A549 (cell line): ENCODE data around the gene DUSP14. TPM values are rescaled to one million over a fixed set of nuclear protein-coding genes. Genes with fewer than 3 reads are reported as not detected.

Experiments
- ATAC-seq, 2 experiments: fragments of 200-7000 bp in 1 of 2; fragments of >200 bp in 1 of 2; cut with Nextera tagmentation in 1 of 2; cut with Tn5 transposase in 1 of 2; 3 replicates each; pipeline versions ENCODE4 v1.8.0 to v1.9.1; 2018 to 2020; ENCODE audit warnings: mild to moderate bottlenecking in 1 of 2, moderate library complexity in 1 of 2
- CTCF ChIA-PET: fragments of 300-600 bp; sonication (Branson Sonifier 250); formaldehyde crosslinking; extraction: SDS; loops from one replicate; lab custom pipeline; 2021; ENCODE audit warnings: antibody characterized with exemption, inconsistent platforms; lab: Yijun Ruan, JAX
- POLR2A ChIA-PET: fragments of 350-600 bp; formaldehyde crosslinking; extraction: SDS; loops from one replicate; lab custom pipeline; 2021; ENCODE audit warnings: antibody characterized with exemption, inconsistent platforms; lab: Yijun Ruan, JAX
- DNase-seq, 2 experiments: peaks; one replicate each; pipeline versions ENCODE4 v3.0.0 to v3.0.0-alpha.2; 2011 to 2016; ENCODE audit warnings: low read depth in 1 of 2, low spot score in 1 of 2
- FAIRE-seq: peaks from 2 replicates; lab custom pipeline; 2011; peaks lifted over from hg19 to GRCh38; lab: Jason Lieb, UNC
- H3K27ac ChIP-seq, 2 experiments: fragments of >200 bp; sonication (Bioruptor Twin); formaldehyde crosslinking; 3 replicates each; pipeline ENCODE4 v1.5.1; 2016 to 2017
- H3K4me1 ChIP-seq: fragments of >200 bp; sonication (Bioruptor Twin); formaldehyde crosslinking; 3 replicates; pipeline ENCODE4 v1.6.1; 2016
- H3K4me2 ChIP-seq: fragments of >200 bp; sonication (Bioruptor Twin); formaldehyde crosslinking; 3 replicates; pipeline ENCODE4 v1.6.1; 2016
- H3K4me3 ChIP-seq: fragments of >200 bp; sonication (Bioruptor Twin); formaldehyde crosslinking; 3 replicates; pipeline ENCODE4 v1.5.1; 2016
- H3K9me3 ChIP-seq: fragments of >200 bp; sonication (Bioruptor Twin); formaldehyde crosslinking; 3 replicates; pipeline ENCODE4 v1.6.1; 2016
- BHLHE40 ChIP-seq: IDR thresholded peaks from 2 replicates; pipeline ENCODE4 v1.6.1; 2012; ENCODE audit warnings: low read depth, low read length, inconsistent platforms
- CBX2 ChIP-seq: fragments of 200-600 bp; sonication (generic); IDR thresholded peaks from 2 replicates; pipeline ENCODE4 v1.6.1; 2016; ENCODE audit warnings: low read depth, mild to moderate bottlenecking, borderline replicate concordance
- CBX8 ChIP-seq: fragments of 200-600 bp; sonication (generic); IDR thresholded peaks from 2 replicates; pipeline ENCODE4 v1.6.1; 2016
- CHD2 ChIP-seq: fragments of 150-350 bp; IDR thresholded peaks from 2 replicates; pipeline ENCODE4 v1.6.1; 2014; ENCODE audit warnings: low read length; ENCODE audit not compliant: partially characterized antibody
- EHF ChIP-seq: fragments of 250-450 bp; sonication (Bioruptor Pico); IDR thresholded peaks from 2 replicates; pipeline ENCODE4 v1.5.0; 2020; ENCODE audit warnings: mild to moderate bottlenecking
- EP300 ChIP-seq, 2 experiments: fragments of >200 bp; sonication (Bioruptor Twin); formaldehyde crosslinking; IDR thresholded peaks; 2 replicates in 1 of 2; 3 replicates in 1 of 2; pipeline ENCODE4 v1.6.1; 2016 to 2017
- ESRRA ChIP-seq: fragments of 150-350 bp; IDR thresholded peaks from 2 replicates; pipeline ENCODE4 v1.6.1; 2014; ENCODE audit warnings: mild to moderate bottlenecking, low read length, borderline replicate concordance
- FOSB ChIP-seq: fragments of 250-450 bp; sonication (Bioruptor Pico); IDR thresholded peaks from 2 replicates; pipeline ENCODE4 v1.5.0; 2020; ENCODE audit warnings: mild to moderate bottlenecking, moderate library complexity
- FOSL2 ChIP-seq, 2 experiments: fragments of 450-650 bp in 1 of 2; fragments of >200 bp in 1 of 2; sonication (Bioruptor Twin) in 1 of 2; formaldehyde crosslinking; IDR thresholded peaks; 2 replicates each; pipeline versions ENCODE4 v1.5.0 to v1.6.1; 2016 to 2020; ENCODE audit warnings: mild to moderate bottlenecking in 1 of 2, moderate library complexity in 1 of 2
- GATA3 ChIP-seq: IDR thresholded peaks from 2 replicates; pipeline ENCODE4 v1.6.1; 2012; ENCODE audit warnings: borderline replicate concordance
- HEYL ChIP-seq: fragments of 250-450 bp; sonication (Bioruptor Pico); IDR thresholded peaks from 2 replicates; pipeline ENCODE4 v1.8.0; 2021; ENCODE audit warnings: mild to moderate bottlenecking, moderate library complexity
- HOXB13 ChIP-seq: fragments of 250-450 bp; sonication (Bioruptor Pico); IDR thresholded peaks from 2 replicates; pipeline ENCODE4 v1.5.0; 2020; ENCODE audit warnings: low read depth, mild to moderate bottlenecking, moderate library complexity
- KDM5A ChIP-seq: fragments of 200-600 bp; sonication (generic); IDR thresholded peaks from 2 replicates; pipeline ENCODE4 v1.6.1; 2016; ENCODE audit warnings: antibody characterized with exemption, mild to moderate bottlenecking
- NPAS2 ChIP-seq: fragments of 250-450 bp; sonication (Bioruptor Pico); IDR thresholded peaks from 2 replicates; pipeline ENCODE4 v1.8.0; 2022; ENCODE audit warnings: mild to moderate bottlenecking, moderate library complexity, borderline replicate concordance
- NR3C1 ChIP-seq: fragments of >200 bp; sonication (Bioruptor Twin); formaldehyde crosslinking; IDR thresholded peaks from 3 replicates; pipeline ENCODE4 v1.6.1; 2017
- RCOR1 ChIP-seq: fragments of 150-350 bp; IDR thresholded peaks from 2 replicates; pipeline ENCODE4 v1.6.1; 2014; ENCODE audit warnings: antibody characterized with exemption, low read length, low read depth
- RNF2 ChIP-seq: fragments of 200-600 bp; sonication (generic); IDR thresholded peaks from 2 replicates; pipeline ENCODE4 v1.6.1; 2016; ENCODE audit warnings: low read depth, mild to moderate bottlenecking, antibody characterized with exemption, moderate library complexity, borderline replicate concordance
- SMC3 ChIP-seq: fragments of >200 bp; sonication (Bioruptor Twin); formaldehyde crosslinking; IDR thresholded peaks from 3 replicates; pipeline ENCODE4 v1.6.1; 2018; ENCODE audit warnings: inconsistent platforms
- TP53 ChIP-seq: fragments of 250-450 bp; sonication (Bioruptor Pico); IDR thresholded peaks from 2 replicates; pipeline ENCODE4 v1.5.0; 2021; ENCODE audit warnings: mild to moderate bottlenecking, moderate library complexity
- ZFP36 ChIP-seq: fragments of 450-650 bp; IDR thresholded peaks from 2 replicates; pipeline ENCODE4 v1.6.1; 2014; ENCODE audit warnings: borderline replicate concordance; ENCODE audit not compliant: partially characterized antibody
- ZNF302 ChIP-seq: fragments of 250-450 bp; sonication (Bioruptor Pico); IDR thresholded peaks from 2 replicates; pipeline ENCODE4 v1.9.0; 2021; ENCODE audit warnings: inconsistent platforms, mild to moderate bottlenecking, moderate library complexity
- WGBS: methylation state at CpG from one replicate; pipeline ENCODE4 v1.1.6; 2017; ENCODE audit errors: missing lambda C conversion rate; 5-methylcytosine and 5-hydroxymethylcytosine counted together
- polyA plus RNA-seq, 4 experiments: library from polyadenylated mRNA; depleted of rRNA in 3 of 4; stranded (reverse); fragments of >200 nt; fragmentation: RNase III in 1 of 4; extraction: RNeasy Plus Mini Kit Qiagen cat#74134 plus additional on column Dnase treatment in 1 of 4; gene quantifications; 2 replicates in 3 of 4; 3 replicates in 1 of 4; pipeline ENCODE4 v1.2.3, GENCODE V29; 2011 to 2017
- TF ChIP-seq, protein P1 (sequence below): fragments of 450-650 bp; IDR thresholded peaks from 2 replicates; pipeline ENCODE4 v1.6.1; 2014; ENCODE audit warnings: antibody characterized with exemption
- TF ChIP-seq, protein P2 (sequence below): fragments of 250-450 bp; sonication (Bioruptor Pico); IDR thresholded peaks from 2 replicates; pipeline ENCODE4 v1.5.0; 2021; ENCODE audit warnings: mild to moderate bottlenecking, moderate library complexity, borderline replicate concordance
- TF ChIP-seq, protein P3 (sequence below): IDR thresholded peaks from 2 replicates; pipeline ENCODE4 v1.6.1; 2012; ENCODE audit warnings: low read depth, borderline replicate concordance
- TF ChIP-seq, protein P4 (sequence below): IDR thresholded peaks from 2 replicates; pipeline ENCODE4 v1.6.1; 2012
- TF ChIP-seq, protein P5 (sequence below): fragments of 200-600 bp; sonication (generic); IDR thresholded peaks from 2 replicates; pipeline ENCODE4 v1.6.1; 2016; ENCODE audit warnings: antibody characterized with exemption, mild to moderate bottlenecking, moderate library complexity

Gene DUSP14
- polyA plus RNA-seq, 2 of the 4 experiments (the other 2 are of a cell fraction) = 32.7 to 35.5 TPM

DNA sequence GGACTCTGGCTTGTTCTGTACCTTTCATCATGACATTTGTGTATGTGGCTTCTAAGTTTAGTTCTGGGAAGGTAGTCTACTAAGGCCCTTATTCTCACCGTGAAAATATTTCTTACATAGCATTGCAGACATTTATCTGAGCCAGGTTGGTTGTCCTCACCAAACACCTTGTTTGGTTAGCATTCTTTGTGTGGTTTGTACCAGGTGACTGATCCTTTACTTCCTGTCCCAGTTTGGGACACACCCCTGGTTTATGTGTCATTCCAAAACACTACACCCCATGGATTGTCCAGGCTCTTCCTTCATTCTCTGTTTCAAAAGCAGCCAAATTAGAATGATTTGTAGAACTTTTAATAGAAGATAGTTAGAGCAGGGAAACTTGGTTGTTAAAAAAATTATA lies 23.2 kb upstream of the DUSP14 start:
- Histone ChIP-seq H3K4me2 (no peak overlapping the region), H3K4me3 (no peak overlapping the region), H3K4me1 (no peaks in the 10 kb centered on the region), H3K27ac (no peak overlapping the region), H3K9me3 (no peaks in the 10 kb centered on the region)
- DNase-seq (no peak), ATAC-seq (no peak), FAIRE-seq (no peak)
- ChIA-PET POLR2A (no interaction called here), CTCF (interaction anchor here (0.7 to 2.0 kb wide), 5 partner anchors 16 to 93 kb away, joined by 3 to 7 read pairs (median 3); no protein-coding TSS in a partner anchor)
- TF ChIP-seq KDM5A (no peak), FOSL2 (IDR thresholded peaks at IDR 0.05) (no peak), FOSL2 (CRISPR knock-in tag; IDR thresholded peaks at IDR 0.05) (no peak), CHD2 (no peak), NR3C1 (no peak), BHLHE40 (no peak), ZNF302 (CRISPR knock-in tag) (no peak), TP53 (CRISPR knock-in tag) (no peak), EHF (no peak), RCOR1 (no peak), NPAS2 (CRISPR knock-in tag) (no peak), EP300 (IDR thresholded peaks at IDR 0.05) (no peak), CBX2 (no peak), CBX8 (no peak), SMC3 (no peak), ZFP36 (no peak)
- TF ChIP-seq, protein P1, sequence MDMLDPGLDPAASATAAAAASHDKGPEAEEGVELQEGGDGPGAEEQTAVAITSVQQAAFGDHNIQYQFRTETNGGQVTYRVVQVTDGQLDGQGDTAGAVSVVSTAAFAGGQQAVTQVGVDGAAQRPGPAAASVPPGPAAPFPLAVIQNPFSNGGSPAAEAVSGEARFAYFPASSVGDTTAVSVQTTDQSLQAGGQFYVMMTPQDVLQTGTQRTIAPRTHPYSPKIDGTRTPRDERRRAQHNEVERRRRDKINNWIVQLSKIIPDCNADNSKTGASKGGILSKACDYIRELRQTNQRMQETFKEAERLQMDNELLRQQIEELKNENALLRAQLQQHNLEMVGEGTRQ = no peak
- TF ChIP-seq, protein P2, sequence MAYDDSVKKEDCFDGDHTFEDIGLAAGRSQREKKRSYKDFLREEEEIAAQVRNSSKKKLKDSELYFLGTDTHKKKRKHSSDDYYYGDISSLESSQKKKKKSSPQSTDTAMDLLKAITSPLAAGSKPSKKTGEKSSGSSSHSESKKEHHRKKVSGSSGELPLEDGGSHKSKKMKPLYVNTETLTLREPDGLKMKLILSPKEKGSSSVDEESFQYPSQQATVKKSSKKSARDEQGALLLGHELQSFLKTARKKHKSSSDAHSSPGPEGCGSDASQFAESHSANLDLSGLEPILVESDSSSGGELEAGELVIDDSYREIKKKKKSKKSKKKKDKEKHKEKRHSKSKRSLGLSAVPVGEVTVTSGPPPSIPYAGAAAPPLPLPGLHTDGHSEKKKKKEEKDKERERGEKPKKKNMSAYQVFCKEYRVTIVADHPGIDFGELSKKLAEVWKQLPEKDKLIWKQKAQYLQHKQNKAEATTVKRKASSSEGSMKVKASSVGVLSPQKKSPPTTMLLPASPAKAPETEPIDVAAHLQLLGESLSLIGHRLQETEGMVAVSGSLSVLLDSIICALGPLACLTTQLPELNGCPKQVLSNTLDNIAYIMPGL = no peak
- TF ChIP-seq, protein P3, sequence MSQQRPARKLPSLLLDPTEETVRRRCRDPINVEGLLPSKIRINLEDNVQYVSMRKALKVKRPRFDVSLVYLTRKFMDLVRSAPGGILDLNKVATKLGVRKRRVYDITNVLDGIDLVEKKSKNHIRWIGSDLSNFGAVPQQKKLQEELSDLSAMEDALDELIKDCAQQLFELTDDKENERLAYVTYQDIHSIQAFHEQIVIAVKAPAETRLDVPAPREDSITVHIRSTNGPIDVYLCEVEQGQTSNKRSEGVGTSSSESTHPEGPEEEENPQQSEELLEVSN = no peak
- TF ChIP-seq, protein P4, sequence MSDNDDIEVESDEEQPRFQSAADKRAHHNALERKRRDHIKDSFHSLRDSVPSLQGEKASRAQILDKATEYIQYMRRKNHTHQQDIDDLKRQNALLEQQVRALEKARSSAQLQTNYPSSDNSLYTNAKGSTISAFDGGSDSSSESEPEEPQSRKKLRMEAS = no peak
- WGBS = 55% methylated on average over 1 of the region's 1 CpG

DNA sequence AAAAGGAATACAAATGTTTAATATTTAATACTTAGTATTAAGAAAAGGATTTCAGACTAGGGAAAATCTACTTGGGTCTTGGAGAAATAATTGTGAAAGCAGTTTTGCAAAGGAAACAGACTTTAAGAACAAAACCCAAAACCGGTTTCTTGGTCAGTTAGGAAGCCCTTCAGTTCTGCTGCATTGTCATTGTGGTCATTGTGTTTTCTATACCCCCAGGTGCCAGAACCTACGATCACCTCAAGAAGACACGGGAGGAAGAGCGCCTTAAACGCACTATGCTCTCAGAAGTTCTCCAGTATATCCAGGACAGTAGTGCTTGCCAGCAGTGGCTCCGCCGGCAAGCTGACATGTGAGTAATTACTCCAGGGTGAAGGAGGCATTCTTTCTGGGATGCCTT lies 19.5 kb upstream of the DUSP14 start:
- DNase-seq = no peak
- H3K4me2 ChIP-seq = no peak overlapping the region
- H3K4me3 ChIP-seq = no peak overlapping the region
- H3K27ac ChIP-seq = no peak overlapping the region
- no peak for ATAC-seq
- CTCF ChIA-PET = interaction anchor here (0.8 to 1.6 kb wide), 3 partner anchors 12 to 47 kb away, joined by 3 to 4 read pairs (median 3); no protein-coding TSS in a partner anchor
- no peak for FAIRE-seq
- no peaks in the 10 kb centered on the region for H3K9me3 ChIP-seq
- POLR2A ChIA-PET = no interaction called here
- WGBS = 95% methylated on average over 7 of the region's 7 CpGs
- no peak for TF ChIP-seq RNF2
- TF ChIP-seq EHF = no peak
- TF ChIP-seq CBX2 = no peak
- TF ChIP-seq HOXB13 (CRISPR knock-in tag) = no peak
- TF ChIP-seq GATA3 = no peak
- no peak for TF ChIP-seq HEYL
- no peak for TF ChIP-seq ESRRA
- TF ChIP-seq TP53 (CRISPR knock-in tag) = no peak
- TF ChIP-seq CHD2 = no peak
- TF ChIP-seq, protein P5, sequence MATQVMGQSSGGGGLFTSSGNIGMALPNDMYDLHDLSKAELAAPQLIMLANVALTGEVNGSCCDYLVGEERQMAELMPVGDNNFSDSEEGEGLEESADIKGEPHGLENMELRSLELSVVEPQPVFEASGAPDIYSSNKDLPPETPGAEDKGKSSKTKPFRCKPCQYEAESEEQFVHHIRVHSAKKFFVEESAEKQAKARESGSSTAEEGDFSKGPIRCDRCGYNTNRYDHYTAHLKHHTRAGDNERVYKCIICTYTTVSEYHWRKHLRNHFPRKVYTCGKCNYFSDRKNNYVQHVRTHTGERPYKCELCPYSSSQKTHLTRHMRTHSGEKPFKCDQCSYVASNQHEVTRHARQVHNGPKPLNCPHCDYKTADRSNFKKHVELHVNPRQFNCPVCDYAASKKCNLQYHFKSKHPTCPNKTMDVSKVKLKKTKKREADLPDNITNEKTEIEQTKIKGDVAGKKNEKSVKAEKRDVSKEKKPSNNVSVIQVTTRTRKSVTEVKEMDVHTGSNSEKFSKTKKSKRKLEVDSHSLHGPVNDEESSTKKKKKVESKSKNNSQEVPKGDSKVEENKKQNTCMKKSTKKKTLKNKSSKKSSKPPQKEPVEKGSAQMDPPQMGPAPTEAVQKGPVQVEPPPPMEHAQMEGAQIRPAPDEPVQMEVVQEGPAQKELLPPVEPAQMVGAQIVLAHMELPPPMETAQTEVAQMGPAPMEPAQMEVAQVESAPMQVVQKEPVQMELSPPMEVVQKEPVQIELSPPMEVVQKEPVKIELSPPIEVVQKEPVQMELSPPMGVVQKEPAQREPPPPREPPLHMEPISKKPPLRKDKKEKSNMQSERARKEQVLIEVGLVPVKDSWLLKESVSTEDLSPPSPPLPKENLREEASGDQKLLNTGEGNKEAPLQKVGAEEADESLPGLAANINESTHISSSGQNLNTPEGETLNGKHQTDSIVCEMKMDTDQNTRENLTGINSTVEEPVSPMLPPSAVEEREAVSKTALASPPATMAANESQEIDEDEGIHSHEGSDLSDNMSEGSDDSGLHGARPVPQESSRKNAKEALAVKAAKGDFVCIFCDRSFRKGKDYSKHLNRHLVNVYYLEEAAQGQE = no peak
- TF ChIP-seq FOSB (CRISPR knock-in tag) = no peak
- TF ChIP-seq, protein P3 = no peak
- TF ChIP-seq RCOR1 = no peak
- TF ChIP-seq, all 56 proteins: peak for 0
- no peaks in the 10 kb centered on the region for H3K4me1 ChIP-seq
